NCI-H748 (cell line): ENCODE results near the gene IMPA2.
"Not testable (repeated sequence)": the region's sequence is repeated elsewhere in the genome, so short reads cannot be mapped to it uniquely, and the experiment has no call there.

Experiments used
- DNase-seq: peaks from one replicate; lab custom pipeline; 2025; ENCODE audit not compliant: unreplicated experiment; lab: John Stamatoyannopoulos, UW

IMPA2 gene

DNA sequence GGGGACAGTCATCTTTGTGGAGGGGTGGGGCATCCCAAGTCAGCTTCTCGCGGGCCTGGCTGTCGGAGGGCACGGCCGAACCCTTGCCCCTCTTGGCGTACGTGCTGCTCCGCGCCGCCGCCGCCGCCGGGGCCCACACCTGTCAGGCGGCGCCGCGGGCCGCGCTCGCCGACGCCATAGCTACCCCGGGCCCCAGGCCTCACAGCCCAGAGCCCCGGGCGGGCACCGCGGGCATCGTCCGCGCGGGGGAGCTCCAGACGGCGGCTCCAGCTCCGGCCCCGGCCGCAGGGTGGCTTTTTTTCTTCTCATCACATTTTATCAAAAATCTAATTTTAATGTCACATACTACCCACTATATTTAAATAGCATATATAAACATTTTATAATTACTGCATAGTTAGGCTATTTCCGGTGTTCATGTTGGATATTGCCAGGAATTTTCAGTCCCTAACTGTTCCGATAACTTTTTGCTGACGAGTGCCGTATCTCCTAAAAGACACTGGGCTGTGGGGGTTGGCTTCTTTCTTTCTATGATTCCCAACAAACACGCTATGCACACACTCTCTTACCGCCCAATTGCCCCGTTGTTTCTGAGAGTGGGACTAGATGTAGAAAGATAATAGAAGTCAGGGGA lies 87.1 kb downstream of the IMPA2 start:
- not testable (repeated sequence) for DNase-seq

GRCh38 chr18:12068950-12069320 lies 87.6 kb downstream of the IMPA2 start:
- DNase-seq: no peak

- not testable (repeated sequence) for DNase-seq
These were observed 89.8 kb downstream of the IMPA2 start for GRCh38 chr18:12071066-12071465.

DNA sequence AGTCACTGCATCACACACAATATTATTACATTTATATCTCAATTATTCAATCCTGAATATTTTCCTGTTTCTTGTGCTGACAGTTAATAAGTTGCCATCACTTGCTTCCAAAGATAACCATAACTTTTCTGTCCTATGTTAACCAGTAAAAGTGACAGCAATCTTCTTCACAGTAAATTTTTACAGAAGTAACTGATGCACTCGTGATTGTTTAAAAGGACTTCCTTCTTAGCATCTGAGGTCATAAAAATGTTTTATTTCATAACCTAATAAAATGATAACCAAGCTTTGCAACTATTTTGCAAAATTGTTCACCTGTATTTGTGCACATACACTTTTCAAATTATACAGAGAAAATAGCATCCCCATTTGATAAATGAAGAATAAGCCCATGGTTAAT lies 91.7 kb downstream of the IMPA2 start:
- no peak for DNase-seq

GRCh38 chr18:12074736-12075135 lies 93.4 kb downstream of the IMPA2 start:
- no peak for DNase-seq

GRCh38 chr18:12076424-12077140 lies 95.3 kb downstream of the IMPA2 start:
- DNase-seq: peak; percentile 65

- not testable (repeated sequence) for DNase-seq
These were observed 96.7 kb downstream of the IMPA2 start for GRCh38 chr18:12077994-12078393.

DNA sequence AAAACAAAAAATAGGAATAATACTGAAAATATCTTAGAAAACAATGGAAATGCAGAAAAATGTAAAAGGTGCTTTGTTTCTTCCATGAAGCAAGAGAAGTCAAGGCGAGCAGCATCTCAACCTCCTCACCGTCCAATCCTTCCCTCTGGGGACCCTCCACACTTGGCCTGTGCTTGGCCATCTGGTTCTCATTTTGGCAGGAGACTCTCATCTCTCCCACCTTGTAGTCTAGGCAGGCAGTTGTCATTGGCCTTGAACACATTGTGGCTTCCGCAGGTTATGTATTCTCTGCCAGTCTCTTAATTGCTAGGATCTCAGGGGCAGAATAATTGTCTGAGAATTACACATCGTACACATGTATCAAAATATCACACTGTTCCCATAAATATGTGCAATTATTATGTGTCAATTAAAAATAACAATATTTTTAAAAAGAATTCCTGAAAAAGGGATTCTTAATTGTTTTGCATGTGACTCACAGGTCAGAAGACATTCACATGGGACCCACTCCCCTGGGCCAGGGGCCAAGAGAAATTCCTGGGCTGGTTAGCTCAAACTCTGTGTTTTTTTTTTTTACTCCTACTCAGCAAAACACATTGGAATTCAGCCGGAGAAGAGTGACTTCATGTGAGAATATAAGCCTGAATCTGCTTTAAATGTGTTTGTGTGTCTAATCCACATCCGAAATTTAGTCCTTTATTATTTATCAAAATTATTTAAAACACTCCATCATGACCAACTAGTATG lies 98.4 kb downstream of the IMPA2 start:
- no peak for DNase-seq
